Parathyroid adenoma (tissue), 2 donors: ENCODE measurements around the gene CABLES1.

ENCODE experiments used
- H2AFZ ChIP-seq: fragments of 300-600 bp; sonication (generic); one replicate; pipeline ENCODE4 v1.7.0; 2017; ENCODE audit warnings: antibody characterized with exemption, mild to moderate bottlenecking
- H3K27ac ChIP-seq: fragments of 300-600 bp; sonication (generic); one replicate; pipeline ENCODE4 v1.7.0; 2017
- H3K27me3 ChIP-seq: fragments of 300-600 bp; sonication (generic); one replicate; pipeline ENCODE4 v1.7.0; 2017; ENCODE audit warnings: low read length; ENCODE audit not compliant: control insufficient read depth, insufficient read depth
- H3K36me3 ChIP-seq: fragments of 300-600 bp; sonication (generic); one replicate; pipeline ENCODE4 v1.7.0; 2017; ENCODE audit warnings: low read length; ENCODE audit not compliant: control insufficient read depth, insufficient read depth
- H3K4me1 ChIP-seq: fragments of 300-600 bp; sonication (generic); one replicate; pipeline ENCODE4 v1.7.0; 2017; ENCODE audit warnings: control low read depth
- H3K4me2 ChIP-seq: fragments of 300-600 bp; sonication (generic); one replicate; pipeline ENCODE4 v1.7.0; 2017; ENCODE audit warnings: low read length
- H3K4me3 ChIP-seq: fragments of 300-600 bp; sonication (generic); one replicate; pipeline ENCODE4 v1.7.0; 2017; ENCODE audit warnings: low read depth, low read length
- H3K79me2 ChIP-seq: fragments of 300-600 bp; sonication (generic); one replicate; pipeline ENCODE4 v1.7.0; 2017; ENCODE audit warnings: control low read depth
- H3K9ac ChIP-seq: fragments of 300-600 bp; sonication (generic); one replicate; pipeline ENCODE4 v1.7.0; 2017; ENCODE audit warnings: mild to moderate bottlenecking
- H3K9me3 ChIP-seq: fragments of 300-600 bp; sonication (generic); one replicate; pipeline ENCODE4 v1.7.0; 2017; ENCODE audit warnings: low read length; ENCODE audit not compliant: control insufficient read depth
- TF ChIP-seq, protein P1 (sequence below): fragments of 300-600 bp; sonication (generic); IDR thresholded peaks from one replicate; pipeline ENCODE4 v1.7.0; 2017; ENCODE audit warnings: antibody characterized with exemption, mild to moderate bottlenecking
- donor health status: primary hyperparathyroidism.

CABLES1 gene

DNA sequence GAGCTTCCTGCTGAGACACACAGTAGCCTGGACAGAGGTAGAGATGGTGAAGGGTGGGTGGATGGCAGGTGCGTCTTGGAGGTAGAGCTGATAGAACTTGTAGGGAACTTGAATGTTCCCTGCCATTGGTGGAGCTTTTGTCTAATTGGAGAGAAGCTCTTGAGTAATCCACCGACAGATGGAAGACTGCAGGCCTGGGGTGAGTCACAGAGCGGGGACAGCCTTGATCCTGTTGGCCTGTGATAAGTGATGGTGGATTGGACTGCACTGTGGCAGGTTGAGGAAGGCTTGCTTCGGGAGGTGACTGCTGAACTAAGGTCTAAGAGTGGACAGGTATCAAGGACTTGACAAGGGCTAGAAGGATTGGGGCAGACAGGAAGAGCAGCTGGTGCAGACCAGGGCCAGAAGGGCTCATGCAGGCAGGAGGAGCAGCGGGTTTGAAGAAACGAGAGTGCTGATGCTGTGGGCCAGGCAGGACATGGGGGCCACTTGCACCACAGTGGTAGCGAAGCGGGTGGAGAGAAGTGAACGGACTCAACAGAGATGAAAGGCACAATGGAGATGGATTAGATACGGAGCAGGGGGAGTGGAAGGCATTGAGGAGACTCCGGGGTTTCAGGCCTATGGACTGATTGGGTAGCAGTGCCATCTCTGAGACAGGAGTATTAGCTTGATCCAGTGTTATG, 16.3 kb downstream of the CABLES1 start:
- H3K4me2 ChIP-seq, result no peak overlapping the region
- H3K27me3 ChIP-seq, result no peaks in the 10 kb centered on the region
- H3K9ac ChIP-seq, result no peak overlapping the region
- H3K9me3 ChIP-seq, result no peaks in the 10 kb centered on the region
- no peak overlapping the region for H3K4me3 ChIP-seq
- no peaks in the 10 kb centered on the region for H3K36me3 ChIP-seq
- TF ChIP-seq, protein P1, sequence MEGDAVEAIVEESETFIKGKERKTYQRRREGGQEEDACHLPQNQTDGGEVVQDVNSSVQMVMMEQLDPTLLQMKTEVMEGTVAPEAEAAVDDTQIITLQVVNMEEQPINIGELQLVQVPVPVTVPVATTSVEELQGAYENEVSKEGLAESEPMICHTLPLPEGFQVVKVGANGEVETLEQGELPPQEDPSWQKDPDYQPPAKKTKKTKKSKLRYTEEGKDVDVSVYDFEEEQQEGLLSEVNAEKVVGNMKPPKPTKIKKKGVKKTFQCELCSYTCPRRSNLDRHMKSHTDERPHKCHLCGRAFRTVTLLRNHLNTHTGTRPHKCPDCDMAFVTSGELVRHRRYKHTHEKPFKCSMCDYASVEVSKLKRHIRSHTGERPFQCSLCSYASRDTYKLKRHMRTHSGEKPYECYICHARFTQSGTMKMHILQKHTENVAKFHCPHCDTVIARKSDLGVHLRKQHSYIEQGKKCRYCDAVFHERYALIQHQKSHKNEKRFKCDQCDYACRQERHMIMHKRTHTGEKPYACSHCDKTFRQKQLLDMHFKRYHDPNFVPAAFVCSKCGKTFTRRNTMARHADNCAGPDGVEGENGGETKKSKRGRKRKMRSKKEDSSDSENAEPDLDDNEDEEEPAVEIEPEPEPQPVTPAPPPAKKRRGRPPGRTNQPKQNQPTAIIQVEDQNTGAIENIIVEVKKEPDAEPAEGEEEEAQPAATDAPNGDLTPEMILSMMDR, result no peak
- no peak overlapping the region for H2AFZ ChIP-seq
- H3K27ac ChIP-seq, result no peak overlapping the region
- peaks cover 25% of the 10 kb centered on the region for H3K4me1 ChIP-seq
- H3K79me2 ChIP-seq, result peaks cover 67% of the 10 kb centered on the region

DNA sequence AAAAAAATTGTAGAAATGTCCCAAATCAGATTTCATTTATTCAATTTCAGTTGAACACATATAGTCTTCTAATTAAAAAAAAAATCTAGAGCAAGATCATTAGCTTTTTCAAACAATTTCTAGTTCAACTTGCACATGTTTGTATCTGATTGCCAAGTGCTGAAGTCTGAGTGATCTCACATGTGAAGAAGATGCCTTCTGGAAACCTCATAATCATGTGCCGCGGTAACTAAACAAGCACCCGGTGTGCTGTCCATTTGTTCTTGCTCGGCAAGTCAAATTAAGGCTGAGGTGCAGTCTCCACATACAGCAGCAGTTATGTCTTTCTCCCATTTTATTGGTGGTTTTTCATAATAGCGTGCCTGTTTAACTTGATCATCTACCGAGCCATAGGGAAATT, 18.7 kb downstream of the CABLES1 start:
- Histone ChIP-seq H3K9me3 (no peaks in the 10 kb centered on the region), H3K27ac (no peak overlapping the region), H3K4me3 (no peak overlapping the region), H3K79me2 (peaks cover 69% of the 10 kb centered on the region), H3K9ac (no peak overlapping the region), H3K36me3 (no peaks in the 10 kb centered on the region), H2AFZ (no peak overlapping the region), H3K4me1 (peaks cover 7% of the 10 kb centered on the region), H3K27me3 (no peaks in the 10 kb centered on the region), H3K4me2 (no peak overlapping the region)
- TF ChIP-seq, protein P1, result no peak

DNA sequence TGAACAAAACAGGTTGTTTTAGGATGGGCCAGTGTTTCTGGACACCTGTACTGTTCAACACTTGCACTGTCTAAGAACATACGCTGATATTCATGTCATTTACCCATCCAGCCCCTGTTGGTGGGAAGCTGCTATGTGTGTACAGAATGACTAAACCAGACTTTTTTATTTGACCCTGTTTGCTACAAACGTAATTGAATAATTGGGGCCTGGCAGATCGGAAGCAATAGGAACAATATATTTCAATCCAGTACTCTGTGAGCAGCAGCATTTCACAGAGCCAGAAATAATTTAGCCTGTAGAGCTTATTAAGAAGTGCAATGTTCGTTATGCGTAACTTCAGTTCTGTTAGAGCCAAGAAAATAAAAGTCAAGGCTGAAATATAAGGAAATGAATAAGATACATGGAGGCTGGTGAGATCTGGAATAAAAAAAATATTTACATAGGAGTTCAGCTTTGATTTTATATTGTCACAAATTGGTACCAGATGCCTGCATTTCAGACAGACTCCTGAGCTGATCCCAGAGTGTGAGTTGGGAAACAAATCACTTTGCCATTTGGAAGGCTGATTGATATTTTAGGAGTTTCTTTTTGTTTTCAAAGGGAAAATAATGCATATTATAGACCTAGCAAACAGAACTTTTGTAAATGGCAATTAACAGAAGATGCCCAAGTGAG, 19.7 kb downstream of the CABLES1 start:
- no peak overlapping the region for H3K4me2 ChIP-seq
- H3K79me2 ChIP-seq, result peaks cover 61% of the 10 kb centered on the region
- no peak overlapping the region for H3K27ac ChIP-seq
- H3K4me3 ChIP-seq, result no peak overlapping the region
- H2AFZ ChIP-seq, result no peak overlapping the region
- H3K27me3 ChIP-seq, result no peaks in the 10 kb centered on the region
- TF ChIP-seq, protein P1, result no peak
- H3K9me3 ChIP-seq, result no peaks in the 10 kb centered on the region
- no peak overlapping the region for H3K9ac ChIP-seq
- no peaks in the 10 kb centered on the region for H3K36me3 ChIP-seq
- no peaks in the 10 kb centered on the region for H3K4me1 ChIP-seq

DNA sequence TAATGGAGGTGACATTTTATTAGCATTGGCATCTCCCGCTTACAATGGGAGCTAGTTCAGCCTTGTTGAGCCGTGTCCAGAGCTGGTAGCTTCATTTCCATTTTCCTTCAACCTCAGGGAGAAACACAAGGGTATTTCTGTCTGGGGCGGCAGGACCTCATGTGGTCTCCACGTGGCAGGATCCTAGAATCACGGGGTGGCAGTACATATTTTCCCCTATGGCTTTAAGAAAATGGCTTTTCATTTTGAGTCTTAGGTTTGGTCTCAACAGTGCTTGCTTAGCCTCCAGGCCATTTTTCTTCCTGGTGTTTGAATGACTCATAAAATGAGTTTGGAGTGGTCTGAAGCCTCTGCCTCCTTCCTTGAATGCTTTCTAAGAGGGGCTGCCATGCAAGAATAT, 20.3 kb downstream of the CABLES1 start:
- H3K27me3 ChIP-seq, result no peaks in the 10 kb centered on the region
- H3K4me1 ChIP-seq, result no peaks in the 10 kb centered on the region
- peaks cover 61% of the 10 kb centered on the region for H3K79me2 ChIP-seq
- H3K9me3 ChIP-seq, result no peaks in the 10 kb centered on the region
- TF ChIP-seq, protein P1, result no peak
- H3K36me3 ChIP-seq, result no peaks in the 10 kb centered on the region
- H3K4me3 ChIP-seq, result no peak overlapping the region
- no peak overlapping the region for H3K27ac ChIP-seq
- H3K4me2 ChIP-seq, result no peak overlapping the region
- H3K9ac ChIP-seq, result no peak overlapping the region
- no peak overlapping the region for H2AFZ ChIP-seq
